HG02840 (cell line): Measurements from ENCODE around the gene CYP2W1.
"Not testable (repeated sequence)": the region's sequence is repeated elsewhere in the genome, so short reads cannot be mapped to it uniquely, and the experiment has no call there.

Source experiments
- ATAC-seq: cut with Tn5 transposase; IDR thresholded peaks from one replicate; pipeline ENCODE4 v1.9.1; 2021; ENCODE audit warnings: mild to moderate bottlenecking, moderate library complexity, moderate number of reproducible peaks; ENCODE audit not compliant: unreplicated experiment, low FRiP score

The CYP2W1 gene

DNA sequence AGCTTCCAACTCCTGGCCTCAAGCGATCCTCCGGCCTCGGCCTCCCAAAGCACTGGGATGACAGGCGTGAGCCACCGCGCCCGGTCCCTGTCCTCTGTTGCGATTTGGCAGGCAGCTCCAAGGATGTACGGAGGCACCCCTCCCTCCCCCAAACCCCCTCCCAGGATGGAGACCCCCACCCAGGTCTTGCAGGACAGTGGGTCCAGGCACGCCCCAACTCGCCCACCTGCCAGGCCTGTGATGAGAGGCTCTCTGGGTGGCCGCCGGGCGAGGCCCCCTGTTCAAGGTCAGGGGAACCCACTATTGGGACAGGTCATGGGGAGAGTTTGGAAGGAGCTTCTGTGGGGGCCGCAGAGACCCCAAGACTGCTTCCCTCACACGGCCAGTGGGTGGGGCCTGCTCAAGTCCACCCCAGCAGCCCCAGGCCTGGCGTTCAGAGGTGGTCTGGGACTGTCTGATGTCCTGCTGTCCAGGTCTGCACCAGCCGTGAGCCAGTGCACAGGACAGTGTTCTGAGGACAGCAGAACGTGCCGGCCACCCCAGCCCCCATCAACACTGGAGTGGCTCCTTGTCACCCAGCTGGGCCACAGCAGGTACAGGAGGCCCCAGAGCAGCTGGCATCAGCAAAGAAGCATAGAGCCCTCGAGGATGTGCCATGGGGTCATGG, 31.0 kb upstream of the CYP2W1 start:
- no peak for ATAC-seq

DNA sequence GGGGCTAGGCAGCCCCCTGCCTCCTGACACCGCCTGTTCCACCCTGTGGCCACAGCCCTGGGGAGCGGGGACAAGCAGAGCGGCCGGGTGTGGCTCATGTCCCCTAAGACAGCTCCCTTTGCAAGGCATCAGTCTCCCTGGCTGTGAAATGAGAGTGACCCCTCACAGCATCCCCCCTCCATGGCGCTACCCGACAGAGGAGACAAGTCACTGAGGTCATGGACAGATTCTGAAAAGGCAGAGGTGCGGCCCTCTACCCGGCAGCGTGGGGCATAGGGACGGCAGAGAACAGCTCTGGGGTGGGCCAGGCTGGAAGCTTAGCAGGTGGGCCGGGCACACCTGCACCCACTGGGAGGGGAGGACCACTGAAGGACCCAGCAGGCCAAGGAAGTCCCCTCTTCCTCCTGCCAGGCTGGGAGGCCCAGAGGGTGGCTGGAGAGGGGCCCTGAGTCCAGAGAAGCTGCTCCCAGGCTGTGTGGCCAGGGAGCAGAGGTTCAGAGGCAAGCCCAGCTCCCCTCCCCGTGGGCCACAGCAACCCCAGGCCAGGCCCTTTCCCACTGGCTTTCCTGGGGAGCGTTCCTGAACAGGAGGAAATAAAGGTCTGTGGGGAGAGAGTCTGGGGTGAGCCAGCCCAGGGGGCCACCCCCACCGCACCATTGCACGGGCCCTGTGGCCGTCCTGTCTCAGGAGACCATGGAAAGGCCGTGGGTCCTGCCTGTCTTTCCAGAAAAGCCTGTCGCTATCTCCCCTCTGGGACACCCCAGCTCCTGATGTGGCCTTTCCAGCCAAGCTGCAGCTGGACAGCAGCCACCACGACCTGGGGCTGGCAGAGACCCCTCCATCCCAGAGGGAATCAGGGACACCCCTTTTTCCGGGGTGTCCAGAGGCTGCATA, 30.2 kb upstream of the CYP2W1 start:
- ATAC-seq, result no peak

DNA sequence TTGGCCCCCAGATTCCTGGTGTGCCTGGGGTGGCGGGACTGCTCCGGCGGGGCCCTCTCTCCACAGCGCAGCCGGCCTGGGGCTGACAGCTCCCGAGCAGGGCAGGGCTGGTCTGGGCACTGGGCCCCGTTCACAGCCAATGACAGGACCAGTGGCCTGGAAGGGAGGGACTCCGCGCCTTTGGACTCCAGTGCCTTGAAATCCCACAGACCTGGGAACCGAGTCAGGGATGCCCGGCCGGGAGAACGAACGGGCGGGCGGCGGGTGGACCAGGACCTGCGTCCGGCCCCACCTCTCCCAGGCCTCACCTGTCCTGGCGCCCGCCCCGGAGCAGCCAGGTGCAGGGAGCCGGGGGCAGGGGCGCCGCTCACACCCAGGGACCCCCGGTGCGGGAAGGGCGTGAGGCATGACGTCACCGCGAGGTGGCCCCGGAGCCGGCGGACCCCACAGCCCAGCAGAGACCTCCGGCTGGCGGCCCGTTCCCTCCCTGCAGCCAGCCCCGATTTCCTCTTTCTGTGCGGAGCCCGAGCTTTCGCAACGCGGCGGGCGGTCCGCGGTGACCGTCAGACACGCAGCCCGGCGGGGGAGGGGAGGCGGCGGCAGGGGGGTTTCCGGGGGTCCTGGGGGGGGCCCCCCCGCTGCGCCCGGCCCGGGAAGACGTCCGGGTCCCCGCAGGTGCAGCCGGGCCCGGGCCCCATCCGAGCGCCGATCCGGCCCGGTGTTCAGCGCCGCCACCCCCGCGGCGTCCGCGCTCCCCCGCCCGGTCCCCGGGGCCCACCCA, 29.2 kb upstream of the CYP2W1 start:
- no peak for ATAC-seq

DNA sequence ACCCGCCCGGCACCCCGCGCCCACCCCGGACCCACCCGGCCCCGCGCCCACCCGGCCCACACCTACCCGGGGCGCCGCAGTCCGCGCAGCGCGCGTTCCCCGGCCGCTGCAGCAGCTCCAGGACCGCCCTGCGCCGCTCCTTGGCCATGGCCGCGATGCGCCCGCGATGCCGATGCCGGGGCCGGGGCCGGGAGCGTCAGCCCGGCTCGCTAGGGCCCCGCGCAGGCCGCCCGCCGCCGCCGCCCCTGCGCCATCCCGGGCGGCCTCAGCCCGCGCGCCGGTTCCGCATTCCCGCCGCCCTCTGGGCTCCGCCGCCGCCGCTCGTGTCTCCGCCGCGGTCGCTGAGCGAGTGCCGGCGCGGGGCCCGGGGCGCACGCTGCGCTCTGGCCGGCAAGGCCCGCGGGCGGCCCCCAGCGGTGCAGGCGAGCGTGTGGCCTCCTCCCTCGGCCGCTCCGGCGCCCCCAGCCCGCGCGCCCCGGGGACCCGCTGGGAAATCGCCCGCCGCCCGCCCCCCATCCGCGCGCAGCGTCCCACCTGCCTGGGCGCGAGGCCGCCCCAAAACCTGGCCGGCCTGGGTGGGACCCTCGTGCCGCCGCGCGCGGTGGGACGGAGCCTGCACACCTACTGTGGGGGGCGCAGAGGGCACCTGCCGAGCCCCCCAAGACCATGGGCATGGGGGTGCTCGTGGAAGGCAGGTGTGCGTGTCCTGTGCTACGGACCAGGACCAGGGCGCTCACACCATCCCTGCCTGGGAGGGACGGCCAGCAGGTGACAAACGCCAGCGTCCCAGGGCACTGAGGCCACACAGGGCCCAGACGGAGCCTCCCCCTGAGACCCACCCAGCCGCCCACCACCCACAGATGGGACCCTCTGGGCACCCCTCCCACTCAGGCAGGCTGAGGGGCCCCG, 28.4 kb upstream of the CYP2W1 start, which contains the start of gene ADAP1:
ADAP1 (minus strand) TSS at position 351 of the 909 bp plus-strand sequence; CDS start at position 148, 203 bp downstream.
- no peak for ATAC-seq

DNA sequence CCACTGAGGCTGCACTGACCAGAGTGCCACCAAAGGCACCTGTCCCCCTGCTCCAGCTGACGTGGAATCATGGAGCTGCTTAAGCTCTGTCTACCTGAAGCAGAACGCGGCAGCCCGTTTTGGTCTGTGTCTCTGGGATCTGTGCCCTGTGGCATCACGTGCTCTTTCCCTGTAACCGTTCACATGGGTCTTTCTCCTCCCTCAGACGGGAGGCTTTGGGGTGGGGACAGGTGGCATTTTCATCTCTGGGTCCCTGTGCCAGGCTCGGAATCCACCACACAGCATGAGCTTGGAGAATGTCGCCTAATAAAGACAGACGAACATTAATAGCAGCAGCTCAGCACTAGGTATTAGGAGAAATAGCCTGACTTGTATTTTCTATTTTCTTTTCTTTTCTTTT, 26.9 kb upstream of the CYP2W1 start:
- ATAC-seq, result no peak

DNA sequence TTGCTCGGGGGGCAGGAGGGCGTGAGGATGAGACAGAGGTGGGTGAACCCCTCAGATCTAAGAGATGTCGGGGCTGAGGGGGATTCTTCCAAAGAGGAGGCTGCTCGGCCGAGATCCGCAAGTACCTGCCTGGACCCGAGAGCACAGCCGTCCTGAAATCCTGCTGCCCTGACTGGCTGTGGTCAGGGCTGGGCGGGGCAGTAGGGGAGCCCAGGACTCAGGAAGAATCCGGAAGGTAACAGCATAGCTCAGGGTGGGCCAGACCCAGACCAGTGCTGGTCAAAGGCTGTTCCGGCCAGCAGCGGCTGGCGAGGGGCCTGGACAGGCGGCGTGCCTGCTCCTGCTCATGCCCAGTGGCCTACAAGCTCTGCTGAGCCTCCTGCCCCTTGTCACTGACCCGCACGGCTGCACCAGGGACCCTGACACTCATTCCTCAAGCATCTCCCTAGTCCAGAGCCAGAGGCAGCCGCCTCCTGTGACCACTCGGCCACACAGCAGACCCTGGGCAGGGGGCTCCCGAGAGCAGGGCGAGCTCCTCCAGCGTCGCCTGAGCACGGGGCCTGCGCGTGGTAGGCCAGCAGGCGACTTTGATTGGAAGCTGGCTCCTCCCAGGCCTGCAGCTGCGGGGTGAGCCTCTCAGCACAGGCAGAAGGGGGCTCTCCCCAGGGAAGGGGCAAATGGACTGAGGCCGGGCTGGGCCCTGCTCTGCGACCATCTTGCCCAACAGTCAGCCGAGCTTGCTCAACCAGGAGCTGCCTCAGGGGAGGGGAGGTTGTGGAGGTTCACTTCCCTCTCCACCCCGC, 25.4 kb upstream of the CYP2W1 start:
- no peak for ATAC-seq

DNA sequence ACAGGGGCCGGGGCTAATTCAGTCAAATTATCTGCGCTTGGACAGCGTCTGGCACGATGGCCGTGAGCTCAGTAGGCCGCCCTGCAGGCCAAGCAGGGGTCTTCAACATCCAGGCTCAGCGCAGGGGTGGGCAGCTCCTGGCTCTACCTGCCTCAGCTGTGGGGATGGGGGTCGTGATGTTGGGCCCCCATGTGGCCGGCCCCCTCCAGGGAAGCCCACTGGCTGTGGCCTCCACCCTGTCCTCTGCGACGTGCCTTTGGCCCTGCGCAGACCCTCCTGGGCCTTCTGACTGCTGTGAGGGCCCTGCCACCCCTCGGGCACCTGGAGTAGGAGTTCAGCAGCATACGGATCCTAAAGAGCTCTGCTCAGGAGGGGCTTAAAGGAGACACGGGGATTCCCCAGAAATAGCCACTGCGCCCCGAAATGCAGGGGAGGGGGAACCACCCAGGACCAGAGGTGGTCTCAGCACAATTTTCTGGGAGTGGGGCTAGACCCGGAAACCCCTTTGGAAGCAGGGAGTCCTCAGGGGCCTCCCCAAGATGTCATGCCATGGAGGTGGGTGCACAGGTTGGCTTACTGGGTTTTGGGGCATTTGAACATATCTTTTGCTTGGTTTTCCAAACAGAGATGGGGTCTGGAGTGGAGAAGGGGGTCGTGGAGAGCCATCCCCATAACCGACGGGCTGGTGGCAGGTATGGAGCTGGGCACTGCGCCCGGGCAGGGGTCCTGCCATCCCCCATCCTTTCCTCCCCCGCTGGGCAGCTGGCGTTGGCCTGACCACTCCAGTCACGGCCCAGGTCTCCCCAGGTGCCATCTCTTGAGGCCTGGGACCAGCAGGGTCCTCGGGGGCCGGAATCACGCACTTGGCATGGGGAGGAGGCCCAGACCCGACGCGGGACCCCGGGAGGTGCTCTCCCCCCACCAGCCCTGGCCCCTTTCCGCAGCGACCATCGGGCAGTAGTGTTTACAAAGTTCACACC, 24.5 kb upstream of the CYP2W1 start:
- ATAC-seq, result no peak

DNA sequence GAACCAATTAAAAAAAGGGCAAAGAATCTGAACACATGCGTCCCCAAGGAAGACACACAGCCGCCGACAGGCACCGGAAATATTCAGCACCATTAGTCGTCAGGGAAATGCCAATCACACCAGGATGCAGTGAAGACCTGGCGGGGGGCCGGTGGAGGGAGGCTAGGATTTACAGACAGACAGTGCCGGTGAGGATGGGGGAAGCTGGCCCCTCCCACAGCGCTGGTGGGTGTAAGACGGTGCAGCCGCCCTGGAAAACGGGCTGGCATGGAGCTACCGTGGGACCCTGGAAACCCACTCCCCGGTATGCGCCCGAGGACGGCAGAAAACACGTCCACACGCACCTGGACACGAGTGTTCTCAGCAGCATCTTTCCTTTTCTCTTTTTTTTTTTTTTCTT, 23.7 kb upstream of the CYP2W1 start:
- no peak for ATAC-seq

DNA sequence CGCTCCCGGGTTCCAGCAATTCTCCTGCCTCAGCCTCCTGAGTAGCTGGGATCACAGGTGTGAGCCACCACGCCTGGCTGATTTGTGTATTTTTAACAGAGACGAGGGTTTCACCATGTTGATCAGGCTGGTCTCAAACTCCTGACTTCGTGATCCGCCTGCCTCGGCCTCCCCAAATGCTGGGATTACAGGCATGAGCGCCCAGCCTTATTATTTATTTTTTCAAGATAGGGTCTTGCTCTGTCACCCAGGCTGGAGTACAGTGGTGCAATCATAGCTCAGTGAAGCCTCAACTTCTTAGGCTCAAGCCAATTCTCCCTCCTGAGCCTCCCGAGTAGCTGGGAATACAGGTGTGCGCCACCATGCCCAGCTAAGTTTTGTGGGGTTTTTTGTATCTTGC, 23.2 kb upstream of the CYP2W1 start:
- ATAC-seq, result not testable (repeated sequence)

DNA sequence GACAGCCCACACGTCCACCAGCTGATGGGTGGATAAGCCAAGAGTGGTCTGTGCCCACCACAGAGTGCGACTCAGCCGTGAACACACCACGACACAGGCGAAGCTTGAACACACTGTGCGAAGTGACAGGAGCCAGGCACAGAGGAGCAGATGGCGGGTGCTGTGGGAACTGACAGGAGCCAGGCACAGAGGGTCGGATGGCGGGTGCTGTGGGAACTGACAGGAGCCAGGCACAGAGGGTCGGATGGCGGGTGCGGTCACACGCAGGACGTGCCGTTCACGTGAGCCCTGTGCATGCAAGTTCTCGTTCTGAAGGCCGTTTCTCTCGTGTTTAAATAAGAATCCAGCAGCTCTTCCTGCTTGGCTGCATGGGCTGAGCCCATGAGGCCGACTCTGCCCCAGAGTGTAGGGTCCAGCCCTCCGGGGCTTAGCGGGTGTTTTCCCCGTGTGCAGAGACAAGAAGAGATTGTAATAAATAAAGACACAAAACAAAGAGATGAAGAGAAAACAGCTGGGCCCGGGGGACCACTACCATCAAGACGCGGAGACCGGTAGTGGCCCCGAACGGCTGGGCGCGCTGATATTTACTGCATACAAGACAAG, 22.6 kb upstream of the CYP2W1 start:
- ATAC-seq, result no peak

DNA sequence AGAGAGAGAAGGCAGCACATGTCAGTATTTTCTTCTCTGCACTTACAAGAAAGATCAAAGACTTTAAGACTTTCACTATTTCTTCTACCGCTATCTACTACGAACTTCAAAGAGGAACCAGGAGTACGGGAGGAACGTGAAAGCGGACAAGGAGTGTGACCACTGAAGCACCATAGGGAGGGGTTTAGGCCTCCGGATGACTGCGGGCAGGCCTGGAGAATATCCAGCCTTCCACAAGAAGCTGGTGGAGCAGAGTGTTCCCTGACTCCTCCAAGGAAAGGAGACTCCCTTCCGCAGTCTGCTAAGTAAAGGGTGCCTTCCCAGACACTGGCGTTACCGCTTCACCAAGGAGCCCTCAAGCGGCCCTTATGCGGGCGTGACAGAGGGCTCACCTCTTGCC, 22.0 kb upstream of the CYP2W1 start:
- ATAC-seq, result not testable (repeated sequence)

DNA sequence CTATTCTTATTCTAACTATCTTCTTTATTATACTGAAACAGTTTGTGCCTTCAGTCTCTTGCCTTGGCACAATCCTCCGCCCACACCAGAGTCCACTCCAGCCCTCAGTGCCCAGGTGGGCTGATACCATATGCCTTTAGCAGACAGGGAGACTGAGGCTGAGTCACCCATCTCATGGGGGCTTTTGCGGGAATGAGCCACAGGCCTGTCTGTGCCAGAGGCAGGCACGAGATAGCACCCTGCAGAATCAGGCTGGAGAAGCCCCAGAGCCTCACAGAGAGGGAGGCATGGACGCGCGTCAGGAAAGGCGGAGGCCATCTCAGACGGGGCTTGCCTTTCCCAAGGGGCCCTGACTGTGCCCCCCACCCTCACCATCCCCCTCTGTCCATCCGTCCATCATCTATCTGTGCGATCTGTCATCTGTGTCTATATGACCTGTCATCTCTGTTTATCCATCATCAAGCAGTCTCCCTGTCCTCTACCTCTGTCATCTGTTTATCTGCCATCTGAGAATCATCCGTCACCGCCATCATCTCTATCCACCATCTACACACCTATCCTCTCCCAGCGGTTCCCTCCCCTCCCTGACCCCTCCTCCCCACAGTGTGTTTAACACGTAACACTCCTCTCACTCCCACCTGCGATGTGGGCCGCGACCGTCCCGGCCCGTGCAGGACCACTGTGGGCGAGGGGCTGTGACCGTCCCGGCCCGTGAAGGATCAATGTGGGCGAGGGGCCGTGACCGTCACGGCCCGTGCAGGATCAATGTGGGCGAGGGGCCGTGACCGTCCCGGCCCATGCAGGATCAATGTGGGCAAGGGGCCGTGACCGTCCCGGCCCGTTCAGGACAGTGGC, 21.2 kb upstream of the CYP2W1 start:
- ATAC-seq, result no peak

DNA sequence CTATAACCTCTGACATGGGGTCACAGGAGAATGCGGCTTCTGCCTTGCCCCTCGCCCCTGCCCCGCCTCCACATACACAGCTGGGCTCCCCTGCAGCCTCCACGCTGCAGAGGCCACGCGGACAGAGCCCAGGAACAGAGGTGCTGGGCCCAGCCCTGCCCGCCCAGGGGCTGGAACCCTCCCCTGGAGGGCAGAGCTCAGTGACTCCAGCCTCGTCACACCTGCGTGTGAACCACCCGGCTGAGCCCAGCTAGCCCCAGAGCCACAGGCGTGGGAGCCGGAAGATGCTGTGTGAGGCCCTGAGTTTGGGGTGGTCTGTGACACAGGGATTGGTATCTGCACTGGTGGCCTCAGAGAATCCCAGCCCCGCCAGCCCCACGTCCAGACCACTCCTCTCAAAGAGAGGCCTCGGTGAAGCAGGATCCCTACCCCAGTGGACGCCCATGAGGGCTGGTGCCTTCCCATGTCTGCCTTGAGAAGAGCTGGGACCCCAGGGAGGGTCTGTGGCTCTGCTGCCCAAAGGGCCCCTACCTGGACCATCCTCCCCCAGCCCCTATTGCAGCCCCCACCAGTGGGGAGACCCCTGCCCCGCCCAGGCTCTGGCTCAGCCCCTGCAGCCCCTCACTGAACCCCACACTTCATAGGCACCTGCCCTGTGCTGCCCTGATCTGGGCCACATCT, 20.4 kb upstream of the CYP2W1 start:
- ATAC-seq, result no peak

DNA sequence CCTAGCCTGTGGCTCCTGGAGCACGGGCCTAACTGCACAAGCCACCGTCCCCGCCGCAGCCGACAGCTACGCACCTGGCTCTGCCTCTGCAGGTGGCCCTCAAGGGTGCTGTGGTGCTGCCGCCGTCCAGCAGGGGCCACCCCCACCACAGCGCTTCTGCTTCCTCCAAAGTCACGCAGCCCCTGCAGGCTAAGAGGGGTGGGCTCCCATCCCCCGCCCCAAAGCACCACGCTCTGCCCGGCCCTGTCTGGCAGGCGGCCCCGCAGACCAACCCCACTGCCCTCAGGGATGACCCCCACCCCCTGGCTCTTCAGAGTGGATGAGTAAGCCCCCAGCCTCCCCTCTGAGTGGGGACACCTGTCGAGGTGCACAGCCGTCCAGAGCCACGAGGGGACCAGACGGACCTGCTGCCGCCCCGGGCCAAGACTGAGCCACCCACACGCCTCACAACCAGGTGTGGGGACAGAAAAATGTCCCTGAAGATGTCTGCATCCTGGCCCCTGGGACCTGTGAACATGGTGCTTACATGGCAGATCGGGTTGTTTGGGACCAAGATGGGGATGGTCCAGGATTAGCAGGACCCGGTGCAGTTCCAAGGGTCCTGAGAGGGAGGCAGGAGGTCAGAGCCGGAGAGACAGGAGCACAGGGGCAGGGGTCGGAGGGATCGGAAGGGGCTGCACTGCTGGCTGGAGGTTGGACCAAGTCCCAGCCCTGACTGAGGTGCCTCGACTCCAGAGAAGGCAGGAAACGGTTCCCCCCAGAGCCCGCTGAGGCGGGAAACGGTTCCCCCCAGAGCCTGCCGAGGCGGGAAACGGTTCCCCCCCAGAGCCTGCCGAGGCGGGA, 19.5 kb upstream of the CYP2W1 start:
- ATAC-seq, result no peak
